HepG2 (cell line): ENCODE measurements around the gene CCL7. TPM values are rescaled to one million over a fixed set of nuclear protein-coding genes. Genes with fewer than 3 reads are reported as not detected.

Source experiments
- ATAC-seq: fragments of 200-7000 bp; cut with Tn5 transposase; 3 replicates; pipeline ENCODE4 v1.9.1; 2020; ENCODE audit warnings: mild to moderate bottlenecking, moderate library complexity
- BruUV-seq: library from RNA; stranded (reverse); fragments of 400-500 nt; replicated peaks from 2 replicates; lab custom pipeline; 2021; lab: Mats Ljungman, UMichigan
- CTCF ChIA-PET: fragments of 300-600 bp; formaldehyde crosslinking; extraction: SDS; loops from one replicate; lab custom pipeline; 2021; ENCODE audit warnings: low total read pairs, inconsistent platforms, low intra/inter-chr PET ratio; lab: Yijun Ruan, JAX
- POLR2A ChIA-PET: fragments of 350-600 bp; sonication (Branson Sonifier 250); formaldehyde crosslinking; loops from one replicate; lab custom pipeline; 2020; ENCODE audit warnings: antibody characterized with exemption, inconsistent platforms; lab: Yijun Ruan, JAX
- DNase-seq: peaks from one replicate; pipeline ENCODE4 v3.0.0-alpha.2; 2015; ENCODE audit warnings: low spot score
- FAIRE-seq: peaks from 3 replicates; lab custom pipeline; 2011; peaks lifted over from hg19 to GRCh38; lab: Jason Lieb, UNC
- H2AFZ ChIP-seq: one replicate; pipeline ENCODE4 v1.6.1; 2011; ENCODE audit warnings: low read length, inconsistent platforms
- H3K27ac ChIP-seq: fragments of 300-600 bp; 3 replicates; pipeline ENCODE4 v1.8.0; 2011; ENCODE audit warnings: mixed run types, mild to moderate bottlenecking, mixed read lengths, low read length, inconsistent platforms; ENCODE audit not compliant: insufficient read depth; ENCODE audit errors: extremely low read length
- H3K27me3 ChIP-seq, 2 experiments: fragments of 200-600 bp in 1 of 2; 2 replicates in 1 of 2; 3 replicates in 1 of 2; pipeline versions ENCODE4 v1.6.0 to v1.8.0; 2011; ENCODE audit warnings: low read length in 2 of 2, mild to moderate bottlenecking in 2 of 2, moderate library complexity in 2 of 2, inconsistent platforms in 1 of 2; ENCODE audit not compliant: insufficient read depth in 2 of 2, control insufficient read depth in 1 of 2
- H3K36me3 ChIP-seq, 2 experiments: fragments of 200-600 bp in 1 of 2; replicated peaks in 1 of 2; 2 replicates in 1 of 2; 3 replicates in 1 of 2; pipeline versions ENCODE4 v1.5.1 to v1.8.0; 2011; ENCODE audit warnings: low read length in 2 of 2, inconsistent platforms in 1 of 2; ENCODE audit not compliant: insufficient read depth in 2 of 2, control insufficient read depth in 1 of 2
- H3K4me1 ChIP-seq: 2 replicates; pipeline ENCODE4 v1.5.1; 2012; ENCODE audit warnings: low read length, inconsistent platforms; ENCODE audit not compliant: insufficient read depth
- H3K4me2 ChIP-seq: 2 replicates; pipeline ENCODE4 v1.6.0; 2011; ENCODE audit warnings: low read depth, low read length, inconsistent platforms
- H3K4me3 ChIP-seq, 3 experiments: fragments of 200-600 bp in 1 of 3; sonication (generic), shearing (Covaris generic) in 1 of 3; replicated peaks in 1 of 3; 2 replicates each; pipeline ENCODE4 v1.5.1; 2011 to 2016; ENCODE audit warnings: low read length in 3 of 3, inconsistent platforms in 2 of 3, low read depth in 2 of 3, mild to moderate bottlenecking in 2 of 3, control low read depth in 1 of 3, mixed read lengths in 1 of 3; ENCODE audit not compliant: insufficient read depth in 1 of 3
- H3K79me2 ChIP-seq: one replicate; pipeline ENCODE4 v1.6.1; 2011; ENCODE audit warnings: low read length, inconsistent platforms; ENCODE audit not compliant: insufficient read depth
- H3K9ac ChIP-seq: 2 replicates; pipeline ENCODE4 v1.6.0; 2011; ENCODE audit warnings: mild to moderate bottlenecking, low read depth, low read length, inconsistent platforms; ENCODE audit not compliant: insufficient read depth
- H3K9me3 ChIP-seq: 2 replicates; pipeline ENCODE4 v1.5.1; 2012; ENCODE audit warnings: mild to moderate bottlenecking, low read length
- H4K20me1 ChIP-seq: 2 replicates; pipeline ENCODE4 v1.6.0; 2011; ENCODE audit warnings: inconsistent platforms, mild to moderate bottlenecking, low read length, moderate library complexity; ENCODE audit not compliant: insufficient read depth
- ARNTL ChIP-seq: sonication (generic); formaldehyde crosslinking; IDR thresholded peaks from 2 replicates; pipeline ENCODE4 v1.4.0; 2020; ENCODE audit warnings: mild to moderate bottlenecking, missing genetic modification reagents
- HMGA1 ChIP-seq: sonication (generic); formaldehyde crosslinking; conservative IDR thresholded peaks from 2 replicates; pipeline ENCODE4 v1.4.0; 2020; ENCODE audit warnings: missing genetic modification reagents
- POGZ ChIP-seq: sonication (generic); formaldehyde crosslinking; IDR thresholded peaks from 2 replicates; pipeline ENCODE4 v1.4.0; 2020; ENCODE audit warnings: mild to moderate bottlenecking, missing genetic modification reagents
- SRSF9 ChIP-seq: fragments of 200-400 bp; formaldehyde crosslinking; IDR thresholded peaks from 2 replicates; pipeline ENCODE4 v1.6.1; 2018; ENCODE audit warnings: borderline replicate concordance, mild to moderate bottlenecking, low read depth, low read length; ENCODE audit not compliant: insufficient read depth, poor library complexity, severe bottlenecking
- TAF1 ChIP-seq: sonication (generic); formaldehyde crosslinking; IDR thresholded peaks from 2 replicates; pipeline ENCODE4 v1.4.0; 2020; ENCODE audit warnings: missing genetic modification reagents
- ZNF567 ChIP-seq: sonication (generic); formaldehyde crosslinking; IDR thresholded peaks from 2 replicates; pipeline ENCODE4 v1.8.1; 2023; ENCODE audit warnings: mild to moderate bottlenecking, missing genetic modification reagents, borderline replicate concordance
- ZNF780A ChIP-seq: sonication (generic); formaldehyde crosslinking; IDR thresholded peaks from 2 replicates; pipeline ENCODE4 v1.8.0; 2022; ENCODE audit warnings: mild to moderate bottlenecking, missing genetic modification reagents, moderate library complexity
- in situ Hi-C: cut with HindIII; loops from 2 replicates; pipeline ENCODE4 v1.10.0; 2017; ENCODE audit warnings: low pct_unique_long_range_greater_than_20kb; ENCODE audit not compliant: extremely low pct_ligation_motif_present
- intact Hi-C: fragments of 100-400 bp; cut with micrococcal nuclease; formaldehyde crosslinking; loops from one replicate; pipeline ENCODE4 v1.10.0; 2022; ENCODE audit not compliant: unreplicated experiment
- polyA plus RNA-seq, 8 experiments: library from polyadenylated mRNA; depleted of rRNA in 3 of 8; stranded (reverse) in 7 of 8; unstranded in 1 of 8; fragments of >200 nt; fragmentation: Illumina TruSeq in 4 of 8; extraction: Trizol in 4 of 8; gene quantifications; 2 replicates each; pipeline versions ENCODE4 v1.2.1 to v1.2.3, GENCODE V29; 2011 to 2016; ENCODE audit warnings: low read depth in 4 of 8, missing spikeins in 1 of 8, mixed read lengths in 1 of 8; ENCODE audit not compliant: insufficient read depth in 1 of 8
- total RNA-seq, 5 experiments: library from RNA; depleted of rRNA; stranded (reverse); fragments of >200 nt; fragmentation: Illumina TruSeq; extraction: Trizol; gene quantifications; 2 replicates each; pipeline ENCODE4 v1.2.3, GENCODE V29; 2016; ENCODE audit warnings: low read depth in 1 of 5
- TF ChIP-seq, protein P1 (sequence below): sonication (generic); formaldehyde crosslinking; IDR thresholded peaks from 2 replicates; pipeline ENCODE4 v1.9.0; 2021; ENCODE audit warnings: missing genetic modification reagents, mild to moderate bottlenecking, borderline replicate concordance
- TF ChIP-seq, protein P2 (sequence below): sonication (generic); formaldehyde crosslinking; IDR thresholded peaks from 2 replicates; pipeline ENCODE4 v1.4.0; 2020; ENCODE audit warnings: missing genetic modification reagents
- TF ChIP-seq, protein P3 (sequence below): sonication (generic); formaldehyde crosslinking; IDR thresholded peaks from 2 replicates; pipeline ENCODE4 v1.8.0; 2022; ENCODE audit warnings: missing genetic modification reagents, mild to moderate bottlenecking, moderate library complexity, borderline replicate concordance
- TF ChIP-seq, protein P4 (sequence below): sonication (generic); formaldehyde crosslinking; IDR thresholded peaks from 2 replicates; pipeline ENCODE4 v1.4.0; 2020; ENCODE audit warnings: mild to moderate bottlenecking, missing genetic modification reagents

The CCL7 gene
- total and polyA plus RNA-seq, 2 of the 13 experiments (the other 11 are each of a cell fraction or from before 2014, with no cell fraction given) = not detected

DNA sequence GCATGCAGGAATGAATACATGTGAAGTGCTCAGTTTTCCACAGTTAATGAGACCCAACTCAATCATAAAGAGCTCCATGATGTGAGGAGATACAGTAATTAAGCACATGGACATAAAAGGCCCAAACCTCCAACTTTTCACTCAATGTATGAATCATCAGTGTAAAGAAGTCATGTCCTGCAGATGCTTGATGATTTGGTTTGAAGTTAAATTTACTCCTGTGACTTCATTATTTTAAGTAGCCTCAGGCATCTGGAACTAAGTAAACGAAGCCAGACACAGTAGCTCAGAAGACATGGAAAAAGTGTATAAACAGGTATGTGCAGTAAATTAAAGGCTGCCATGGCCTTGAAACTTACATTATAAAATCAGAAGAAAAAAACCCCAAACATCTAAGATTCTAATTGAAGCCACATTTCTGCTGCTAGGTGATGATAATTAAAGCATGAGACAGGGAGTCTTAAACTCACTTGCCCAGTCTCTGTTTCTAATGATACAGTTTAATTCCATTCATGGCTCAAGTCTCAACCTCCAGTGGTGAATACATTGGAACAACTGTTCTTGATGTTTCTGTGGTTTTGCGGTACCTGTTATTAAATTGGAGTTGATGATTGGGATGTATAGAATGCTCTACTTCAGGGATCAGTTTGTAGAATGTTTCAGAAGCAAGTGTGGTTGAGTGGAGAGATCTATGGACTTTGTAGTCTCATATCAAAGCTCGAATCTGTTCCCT is 43.8 kb upstream of the CCL7 start (continued):
- no peak for TF ChIP-seq SRSF9
- no peak for TF ChIP-seq ARNTL (CRISPR knock-in tag)
- TF ChIP-seq ZNF567 = no peak
- TF ChIP-seq TAF1 (CRISPR knock-in tag) = no peak
- no peak for TF ChIP-seq HMGA1
- no peak for TF ChIP-seq ZNF780A (CRISPR knock-in tag)
- TF ChIP-seq, protein P1, sequence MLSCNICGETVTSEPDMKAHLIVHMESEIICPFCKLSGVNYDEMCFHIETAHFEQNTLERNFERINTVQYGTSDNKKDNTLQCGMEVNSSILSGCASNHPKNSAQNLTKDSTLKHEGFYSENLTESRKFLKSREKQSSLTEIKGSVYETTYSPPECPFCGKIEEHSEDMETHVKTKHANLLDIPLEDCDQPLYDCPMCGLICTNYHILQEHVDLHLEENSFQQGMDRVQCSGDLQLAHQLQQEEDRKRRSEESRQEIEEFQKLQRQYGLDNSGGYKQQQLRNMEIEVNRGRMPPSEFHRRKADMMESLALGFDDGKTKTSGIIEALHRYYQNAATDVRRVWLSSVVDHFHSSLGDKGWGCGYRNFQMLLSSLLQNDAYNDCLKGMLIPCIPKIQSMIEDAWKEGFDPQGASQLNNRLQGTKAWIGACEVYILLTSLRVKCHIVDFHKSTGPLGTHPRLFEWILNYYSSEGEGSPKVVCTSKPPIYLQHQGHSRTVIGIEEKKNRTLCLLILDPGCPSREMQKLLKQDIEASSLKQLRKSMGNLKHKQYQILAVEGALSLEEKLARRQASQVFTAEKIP = no peak
- TF ChIP-seq, protein P2, sequence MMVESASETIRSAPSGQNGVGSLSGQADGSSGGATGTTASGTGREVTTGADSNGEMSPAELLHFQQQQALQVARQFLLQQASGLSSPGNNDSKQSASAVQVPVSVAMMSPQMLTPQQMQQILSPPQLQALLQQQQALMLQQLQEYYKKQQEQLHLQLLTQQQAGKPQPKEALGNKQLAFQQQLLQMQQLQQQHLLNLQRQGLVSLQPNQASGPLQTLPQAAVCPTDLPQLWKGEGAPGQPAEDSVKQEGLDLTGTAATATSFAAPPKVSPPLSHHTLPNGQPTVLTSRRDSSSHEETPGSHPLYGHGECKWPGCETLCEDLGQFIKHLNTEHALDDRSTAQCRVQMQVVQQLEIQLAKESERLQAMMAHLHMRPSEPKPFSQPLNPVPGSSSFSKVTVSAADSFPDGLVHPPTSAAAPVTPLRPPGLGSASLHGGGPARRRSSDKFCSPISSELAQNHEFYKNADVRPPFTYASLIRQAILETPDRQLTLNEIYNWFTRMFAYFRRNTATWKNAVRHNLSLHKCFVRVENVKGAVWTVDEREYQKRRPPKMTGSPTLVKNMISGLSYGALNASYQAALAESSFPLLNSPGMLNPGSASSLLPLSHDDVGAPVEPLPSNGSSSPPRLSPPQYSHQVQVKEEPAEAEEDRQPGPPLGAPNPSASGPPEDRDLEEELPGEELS (CRISPR knock-in tag) = no peak

DNA sequence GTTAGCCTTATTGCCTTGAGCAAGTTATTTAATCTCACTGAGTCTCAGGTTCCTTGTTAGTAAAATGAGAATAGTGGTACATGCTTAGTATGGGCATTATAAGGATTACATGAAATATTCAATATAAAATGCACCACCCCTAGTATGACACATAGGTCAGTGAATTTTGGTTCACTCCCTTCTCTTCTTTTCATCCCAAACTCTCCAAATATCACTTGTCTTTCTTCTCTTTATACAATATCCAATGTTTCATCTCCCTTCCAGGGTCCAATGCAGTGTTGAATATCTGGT is 43.3 kb upstream of the CCL7 start:
- Histone ChIP-seq H3K9ac (no peak overlapping the region), H3K27me3 (no peaks in the 10 kb centered on the region; a peak in 1 of 5 replicates)
- CTCF ChIA-PET = no interaction called here
- TF ChIP-seq, protein P3, sequence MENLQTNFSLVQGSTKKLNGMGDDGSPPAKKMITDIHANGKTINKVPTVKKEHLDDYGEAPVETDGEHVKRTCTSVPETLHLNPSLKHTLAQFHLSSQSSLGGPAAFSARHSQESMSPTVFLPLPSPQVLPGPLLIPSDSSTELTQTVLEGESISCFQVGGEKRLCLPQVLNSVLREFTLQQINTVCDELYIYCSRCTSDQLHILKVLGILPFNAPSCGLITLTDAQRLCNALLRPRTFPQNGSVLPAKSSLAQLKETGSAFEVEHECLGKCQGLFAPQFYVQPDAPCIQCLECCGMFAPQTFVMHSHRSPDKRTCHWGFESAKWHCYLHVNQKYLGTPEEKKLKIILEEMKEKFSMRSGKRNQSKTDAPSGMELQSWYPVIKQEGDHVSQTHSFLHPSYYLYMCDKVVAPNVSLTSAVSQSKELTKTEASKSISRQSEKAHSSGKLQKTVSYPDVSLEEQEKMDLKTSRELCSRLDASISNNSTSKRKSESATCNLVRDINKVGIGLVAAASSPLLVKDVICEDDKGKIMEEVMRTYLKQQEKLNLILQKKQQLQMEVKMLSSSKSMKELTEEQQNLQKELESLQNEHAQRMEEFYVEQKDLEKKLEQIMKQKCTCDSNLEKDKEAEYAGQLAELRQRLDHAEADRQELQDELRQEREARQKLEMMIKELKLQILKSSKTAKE (CRISPR knock-in tag) = no peak
- TF ChIP-seq, protein P4, sequence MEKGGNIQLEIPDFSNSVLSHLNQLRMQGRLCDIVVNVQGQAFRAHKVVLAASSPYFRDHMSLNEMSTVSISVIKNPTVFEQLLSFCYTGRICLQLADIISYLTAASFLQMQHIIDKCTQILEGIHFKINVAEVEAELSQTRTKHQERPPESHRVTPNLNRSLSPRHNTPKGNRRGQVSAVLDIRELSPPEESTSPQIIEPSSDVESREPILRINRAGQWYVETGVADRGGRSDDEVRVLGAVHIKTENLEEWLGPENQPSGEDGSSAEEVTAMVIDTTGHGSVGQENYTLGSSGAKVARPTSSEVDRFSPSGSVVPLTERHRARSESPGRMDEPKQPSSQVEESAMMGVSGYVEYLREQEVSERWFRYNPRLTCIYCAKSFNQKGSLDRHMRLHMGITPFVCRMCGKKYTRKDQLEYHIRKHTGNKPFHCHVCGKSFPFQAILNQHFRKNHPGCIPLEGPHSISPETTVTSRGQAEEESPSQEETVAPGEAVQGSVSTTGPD (CRISPR knock-in tag) = no peak
- TF ChIP-seq POGZ (CRISPR knock-in tag) = no peak
- TF ChIP-seq, all 625 proteins: peak for 0
- peaks cover 44% of the 10 kb centered on the region for H3K9me3 ChIP-seq
- H2AFZ ChIP-seq = no peak overlapping the region
- in situ Hi-C loops (no loop called here), intact Hi-C loops (no loop called here)
- FAIRE-seq = no peak
- POLR2A ChIA-PET = no interaction called here
- no peaks in the 10 kb centered on the region for H3K36me3 ChIP-seq
- no peaks in the 10 kb centered on the region for H4K20me1 ChIP-seq
- H3K4me2 ChIP-seq = no peak overlapping the region
- H3K79me2 ChIP-seq = no peaks in the 10 kb centered on the region
- DNase-seq = no peak
- no TSS peak for BruUV-seq
- no peak for ATAC-seq
- no peaks in the 10 kb centered on the region for H3K4me1 ChIP-seq
- H3K4me3 ChIP-seq = no peak overlapping the region
- no peak overlapping the region for H3K27ac ChIP-seq
